ENCODE results near the gene PLK3.

Gene PLK3

GRCh38 chr1:44775930-44776729 lies 24.0 kb upstream of the PLK3 start:
- peak overlapping the region; percentile 80 for H3K4me3 ChIP-seq (ENCODE audit: low read depth, low read length)
- peak; percentile 53 for DNase-seq (ENCODE audit: low read depth)
- no peak for TF ChIP-seq CTCF (IDR thresholded peaks at IDR 0.05; ENCODE audit: insufficient read depth, low read depth, low read length, missing control alignments)

DNA sequence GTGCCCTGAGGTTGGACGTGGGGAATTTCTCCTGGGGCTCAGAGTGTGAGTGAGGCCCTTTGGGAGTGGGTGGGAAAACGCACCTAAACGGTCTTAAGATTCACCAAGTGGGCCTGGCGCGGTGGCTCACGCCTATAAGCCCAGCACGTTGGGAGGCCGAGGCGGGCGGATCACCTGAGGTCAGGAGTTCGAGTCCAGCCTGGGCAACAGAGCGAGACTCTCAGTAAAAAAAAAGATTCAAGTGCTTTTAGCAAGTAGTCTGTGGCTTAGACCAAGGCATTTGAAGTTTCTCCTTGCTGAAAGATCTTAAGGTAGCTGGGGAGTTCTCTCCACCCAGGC lies 23.5 kb upstream of the PLK3 start:
- H3K4me3 ChIP-seq (ENCODE audit: low read depth, low read length): peak overlapping the region; percentile 80
- no peak for DNase-seq (ENCODE audit: low read depth)
- no peak for TF ChIP-seq CTCF (IDR thresholded peaks at IDR 0.05; ENCODE audit: insufficient read depth, low read depth, low read length, missing control alignments)

- DNase-seq (ENCODE audit: low read depth): no peak
- peak overlapping the region; percentile 80 for H3K4me3 ChIP-seq (ENCODE audit: low read depth, low read length)
- no peak for TF ChIP-seq CTCF (IDR thresholded peaks at IDR 0.05; ENCODE audit: insufficient read depth, low read depth, low read length, missing control alignments)
These were observed 22.6 kb upstream of the PLK3 start for GRCh38 chr1:44777547-44777946.

GRCh38 chr1:44777969-44778635 lies 22.1 kb upstream of the PLK3 start:
- peak overlapping the region; percentile 80 for H3K4me3 ChIP-seq (ENCODE audit: low read depth, low read length)
- DNase-seq (ENCODE audit: low read depth): no peak
- no peak for TF ChIP-seq CTCF (IDR thresholded peaks at IDR 0.05; ENCODE audit: insufficient read depth, low read depth, low read length, missing control alignments)

DNA sequence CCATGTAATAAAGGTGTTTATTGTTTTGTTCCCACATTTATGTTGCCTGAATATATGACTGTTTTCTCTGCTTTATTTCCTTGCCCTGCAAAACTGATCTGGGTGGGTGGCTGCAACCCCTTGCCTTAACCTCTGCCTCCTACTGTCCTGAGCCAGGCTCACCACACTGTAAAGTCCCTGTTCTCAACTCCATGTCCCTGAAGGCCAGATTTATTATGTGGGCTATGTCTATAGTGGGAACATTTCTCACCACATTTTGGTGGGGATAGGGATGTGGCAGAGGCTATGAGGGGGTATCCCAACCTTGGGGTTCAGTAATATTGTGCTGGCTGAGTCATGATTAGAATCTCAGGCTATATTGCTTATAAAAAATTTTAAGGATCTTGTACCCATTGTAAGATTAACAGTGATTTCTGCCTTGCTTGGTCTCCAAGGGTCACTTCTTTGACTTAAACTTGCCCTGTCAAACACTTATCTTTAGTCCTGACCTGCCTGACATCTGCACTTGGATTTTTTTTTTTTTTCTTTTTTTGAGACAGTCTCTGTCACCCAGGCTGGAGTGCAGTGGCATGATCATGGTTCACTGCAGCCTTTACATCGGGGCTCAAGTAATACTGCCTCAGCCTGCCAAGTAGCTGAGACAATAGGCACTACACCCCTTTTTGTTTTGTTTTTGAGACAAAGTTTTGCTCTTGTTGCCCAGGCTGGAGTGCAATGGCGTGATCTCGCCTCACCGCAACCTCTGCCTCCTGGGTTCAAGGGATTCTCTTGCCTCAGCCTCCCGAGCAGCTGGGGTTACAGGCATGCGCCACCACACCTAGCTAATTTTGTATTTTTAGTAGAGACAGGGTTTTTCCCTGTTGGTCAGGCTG lies 21.2 kb upstream of the PLK3 start:
- no peak overlapping the region for H3K4me3 ChIP-seq (ENCODE audit: low read depth, low read length)
- TF ChIP-seq CTCF (IDR thresholded peaks at IDR 0.05; ENCODE audit: insufficient read depth, low read depth, low read length, missing control alignments): no peak
- DNase-seq (ENCODE audit: low read depth): no peak

DNA sequence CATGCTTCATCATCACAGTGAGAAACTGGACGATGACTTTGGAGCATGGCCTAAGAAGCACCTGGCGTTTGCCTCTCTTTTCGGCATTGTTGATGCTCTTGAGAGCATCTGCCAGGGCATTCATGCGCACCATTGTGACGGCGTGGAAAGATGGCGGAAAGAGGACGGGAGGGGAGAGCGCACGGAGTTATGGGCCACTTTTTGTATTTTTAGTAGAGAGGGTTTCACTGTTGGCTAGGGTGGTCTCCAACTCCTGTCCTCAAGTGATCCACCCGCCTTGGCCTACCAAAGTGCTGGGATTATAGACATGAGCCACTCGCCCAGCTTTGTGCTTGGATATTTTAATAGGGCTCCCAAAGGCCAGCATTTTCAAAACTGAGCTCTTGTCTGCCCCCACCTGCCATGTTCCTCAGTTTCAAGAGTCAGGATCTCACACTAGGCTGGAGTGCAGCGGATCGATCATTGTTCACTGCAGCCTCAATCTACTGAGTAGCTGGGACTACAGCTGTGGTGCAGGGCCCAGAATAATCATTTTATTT lies 19.5 kb upstream of the PLK3 start:
- no peak overlapping the region for H3K4me3 ChIP-seq (ENCODE audit: low read depth, low read length)
- DNase-seq (ENCODE audit: low read depth): no peak
- TF ChIP-seq CTCF (IDR thresholded peaks at IDR 0.05; ENCODE audit: insufficient read depth, low read depth, low read length, missing control alignments): no peak

All from GM12865 (cell line).